ENCODE data around the gene SBF2.

DNA sequence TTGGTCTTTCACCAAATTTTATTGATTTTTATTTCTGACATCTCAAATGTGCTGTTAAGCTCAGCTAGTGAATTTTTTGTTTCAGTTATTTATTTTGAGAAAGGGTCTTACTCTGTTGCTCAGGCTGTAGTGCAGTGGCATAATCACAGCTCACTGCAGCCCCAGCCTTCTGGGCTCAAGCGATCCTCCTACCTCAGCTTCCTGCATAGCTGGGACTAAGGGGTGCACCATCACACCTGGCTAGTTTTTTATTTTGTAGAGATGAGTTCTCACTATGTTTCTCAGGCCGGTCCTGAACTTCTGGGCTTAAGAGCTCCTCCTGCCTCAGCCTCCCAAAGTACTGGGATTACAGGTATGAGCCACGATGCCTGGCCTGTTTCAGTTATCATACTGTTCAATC is 282.0 kb downstream of the SBF2 start:
- TF ChIP-seq, protein P1, sequence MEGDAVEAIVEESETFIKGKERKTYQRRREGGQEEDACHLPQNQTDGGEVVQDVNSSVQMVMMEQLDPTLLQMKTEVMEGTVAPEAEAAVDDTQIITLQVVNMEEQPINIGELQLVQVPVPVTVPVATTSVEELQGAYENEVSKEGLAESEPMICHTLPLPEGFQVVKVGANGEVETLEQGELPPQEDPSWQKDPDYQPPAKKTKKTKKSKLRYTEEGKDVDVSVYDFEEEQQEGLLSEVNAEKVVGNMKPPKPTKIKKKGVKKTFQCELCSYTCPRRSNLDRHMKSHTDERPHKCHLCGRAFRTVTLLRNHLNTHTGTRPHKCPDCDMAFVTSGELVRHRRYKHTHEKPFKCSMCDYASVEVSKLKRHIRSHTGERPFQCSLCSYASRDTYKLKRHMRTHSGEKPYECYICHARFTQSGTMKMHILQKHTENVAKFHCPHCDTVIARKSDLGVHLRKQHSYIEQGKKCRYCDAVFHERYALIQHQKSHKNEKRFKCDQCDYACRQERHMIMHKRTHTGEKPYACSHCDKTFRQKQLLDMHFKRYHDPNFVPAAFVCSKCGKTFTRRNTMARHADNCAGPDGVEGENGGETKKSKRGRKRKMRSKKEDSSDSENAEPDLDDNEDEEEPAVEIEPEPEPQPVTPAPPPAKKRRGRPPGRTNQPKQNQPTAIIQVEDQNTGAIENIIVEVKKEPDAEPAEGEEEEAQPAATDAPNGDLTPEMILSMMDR (conservative IDR thresholded peaks at IDR 0.05 in 1 of 2, IDR thresholded peaks at IDR 0.05 in 1 of 2; ENCODE audit: extremely low read depth in 1 of 2, insufficient read depth in 1 of 2, low read depth in 1 of 2, low read length in 2 of 2): no peak
- no peak for TF ChIP-seq EZH2 (IDR thresholded peaks at IDR 0.05; ENCODE audit: borderline replicate concordance, low read length)

Data from mammary epithelial cell (primary cell).